ENCODE measurements around the gene CEP63.
"Not testable (repeated sequence)": the region's sequence is repeated elsewhere in the genome, so short reads cannot be mapped to it uniquely, and the experiment has no call there.

The CEP63 gene

GRCh38 chr3:134590766-134591165 is 104.9 kb downstream of the CEP63 start:
- no peak for DNase-seq

GRCh38 chr3:134592806-134593205 is 106.9 kb downstream of the CEP63 start:
- DNase-seq, result no peak

- no peak for DNase-seq
Observed at GRCh38 chr3:134594331-134594741, 108.5 kb downstream of the CEP63 start.

- DNase-seq, result not testable (repeated sequence)
Observed at GRCh38 chr3:134594986-134595385, 109.1 kb downstream of the CEP63 start.

GRCh38 chr3:134597390-134597970 is 111.6 kb downstream of the CEP63 start:
- no peak for DNase-seq

GRCh38 chr3:134598763-134599545 is 113.1 kb downstream of the CEP63 start:
- DNase-seq, result no peak

- DNase-seq, result no peak
Observed at GRCh38 chr3:134600206-134600605, 114.3 kb downstream of the CEP63 start.

- peak; percentile 83 for DNase-seq
Observed at GRCh38 chr3:134600685-134601463, 115.0 kb downstream of the CEP63 start.

GRCh38 chr3:134601539-134602439 is 115.9 kb downstream of the CEP63 start:
- no peak for DNase-seq

GRCh38 chr3:134602440-134602814 is 116.6 kb downstream of the CEP63 start:
- no peak for DNase-seq

- no peak for DNase-seq
Observed at GRCh38 chr3:134603480-134603879, 117.6 kb downstream of the CEP63 start.

GRCh38 chr3:134603956-134604355 is 118.1 kb downstream of the CEP63 start:
- DNase-seq, result no peak

- no peak for DNase-seq
Observed at GRCh38 chr3:134605556-134605955, 119.7 kb downstream of the CEP63 start.

GRCh38 chr3:134606033-134607025 is 120.5 kb downstream of the CEP63 start:
- no peak for DNase-seq

- DNase-seq, result no peak
Observed at GRCh38 chr3:134607054-134608022, 121.5 kb downstream of the CEP63 start.

- DNase-seq, result no peak
Observed at GRCh38 chr3:134608023-134608770, 122.3 kb downstream of the CEP63 start.

GRCh38 chr3:134608771-134609435 is 123.0 kb downstream of the CEP63 start:
- no peak for DNase-seq

- DNase-seq, result no peak
Observed at GRCh38 chr3:134609821-134610431, 124.1 kb downstream of the CEP63 start.
